A673 (cell line): Measurements from ENCODE around the gene TSGA10. TPM values are rescaled to one million over a fixed set of nuclear protein-coding genes. Genes with fewer than 3 reads are reported as not detected.

Source experiments
- BruUV-seq: library from RNA; stranded (reverse); fragments of 400-500 nt; replicated peaks from 2 replicates; lab custom pipeline; 2021; lab: Mats Ljungman, UMichigan
- CTCF ChIA-PET: fragments of 300-600 bp; sonication (Branson Sonifier 250); formaldehyde crosslinking; loops from one replicate; lab custom pipeline; 2022; ENCODE audit warnings: antibody characterized with exemption; lab: Charles Lee
- POLR2A ChIA-PET: fragments of 300-600 bp; sonication (Branson Sonifier 250); formaldehyde crosslinking; loops from one replicate; lab custom pipeline; 2022; ENCODE audit warnings: antibody characterized with exemption; ENCODE audit not compliant: low non-redundant PET; lab: Charles Lee
- DNase-seq: peaks from one replicate; pipeline ENCODE4 v3.0.0-alpha.2; 2015; ENCODE audit warnings: low spot score
- H3K27ac ChIP-seq: fragments of 200-600 bp; sonication (generic); 2 replicates; pipeline ENCODE4 v1.5.1; 2016; ENCODE audit warnings: mixed run types, low read depth, mild to moderate bottlenecking, mixed read lengths, antibody characterized with exemption, low read length; ENCODE audit not compliant: poor library complexity, severe bottlenecking
- H3K27me3 ChIP-seq: fragments of 200-600 bp; sonication (generic); replicated peaks from 2 replicates; pipeline ENCODE4 v1.6.1; 2017; ENCODE audit warnings: mixed run types, low read depth, mild to moderate bottlenecking, mixed read lengths, antibody characterized with exemption, low read length; ENCODE audit not compliant: insufficient read depth, poor library complexity
- H3K36me3 ChIP-seq: fragments of 200-600 bp; sonication (generic); 2 replicates; pipeline ENCODE4 v1.6.1; 2016; ENCODE audit warnings: mixed run types, mild to moderate bottlenecking, mixed read lengths, antibody characterized with exemption, low read length; ENCODE audit not compliant: insufficient read depth, poor library complexity, severe bottlenecking
- H3K4me1 ChIP-seq: fragments of 200-600 bp; sonication (generic); 2 replicates; pipeline ENCODE4 v1.6.1; 2017; ENCODE audit warnings: mixed run types, mild to moderate bottlenecking, mixed read lengths, antibody characterized with exemption, low read length; ENCODE audit not compliant: insufficient read depth, poor library complexity, severe bottlenecking
- H3K4me3 ChIP-seq: fragments of 200-600 bp; sonication (generic); 2 replicates; pipeline ENCODE4 v1.5.1; 2016; ENCODE audit warnings: low read depth, mixed run types, mild to moderate bottlenecking, mixed read lengths, low read length; ENCODE audit not compliant: poor library complexity, severe bottlenecking
- H3K9me3 ChIP-seq: fragments of 200-600 bp; sonication (generic); 2 replicates; pipeline ENCODE4 v1.6.1; 2016; ENCODE audit warnings: mixed run types, low read depth, mild to moderate bottlenecking, mixed read lengths, antibody characterized with exemption, low read length; ENCODE audit not compliant: poor library complexity, severe bottlenecking
- EZH2 ChIP-seq: fragments of 200-600 bp; sonication (generic); IDR thresholded peaks from 2 replicates; pipeline ENCODE4 v1.6.1; 2017; ENCODE audit warnings: borderline replicate concordance, low read depth, mild to moderate bottlenecking, mixed read lengths, antibody characterized with exemption, low read length; ENCODE audit not compliant: poor library complexity, severe bottlenecking
- intact Hi-C: fragments of 100-400 bp; cut with micrococcal nuclease; formaldehyde crosslinking; loops from one replicate; pipeline ENCODE4 v1.10.0; 2022; ENCODE audit not compliant: unreplicated experiment
- total RNA-seq: library from RNA; stranded (reverse); gene quantifications from 2 replicates; pipeline ENCODE4 v1.2.3, GENCODE V29; 2021
- TF ChIP-seq, protein P1 (sequence below): fragments of 300-800, 200-600 bp; sonication (generic); conservative IDR thresholded peaks from 2 replicates; pipeline ENCODE4 v1.5.1; 2017; ENCODE audit warnings: low read depth, mild to moderate bottlenecking, antibody characterized with exemption, low read length, moderate library complexity, mixed read lengths

Gene TSGA10
- total RNA-seq, 1 experiment from 2014 or later = 2.5 TPM

DNA sequence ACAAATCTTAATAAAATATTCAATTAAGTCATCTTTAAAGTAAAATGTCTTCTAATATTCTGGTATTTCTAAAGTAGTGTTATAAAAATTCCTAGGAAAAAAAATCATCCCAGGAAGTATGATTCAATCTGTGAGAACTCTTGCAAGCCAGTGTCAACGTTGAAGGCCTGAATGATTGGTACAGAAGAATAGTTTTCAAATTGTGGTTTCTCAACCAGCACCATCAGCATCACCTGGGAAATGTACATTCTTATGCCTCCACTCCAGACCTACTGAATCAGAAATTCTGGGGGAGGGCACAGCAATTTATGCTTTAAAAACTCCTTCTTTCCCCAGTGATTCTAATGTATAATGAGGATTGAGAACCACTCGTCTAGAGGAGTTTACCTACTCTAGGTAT lies 75.5 kb downstream of the TSGA10 start:
- no peaks in the 10 kb centered on the region for H3K9me3 ChIP-seq
- H3K4me1 ChIP-seq = no peaks in the 10 kb centered on the region
- no peak overlapping the region for H3K27ac ChIP-seq
- ChIA-PET CTCF (no interaction called here), POLR2A (no interaction called here)
- no peaks in the 10 kb centered on the region for H3K36me3 ChIP-seq
- intact Hi-C loops = no loop called here
- TF ChIP-seq, protein P1, sequence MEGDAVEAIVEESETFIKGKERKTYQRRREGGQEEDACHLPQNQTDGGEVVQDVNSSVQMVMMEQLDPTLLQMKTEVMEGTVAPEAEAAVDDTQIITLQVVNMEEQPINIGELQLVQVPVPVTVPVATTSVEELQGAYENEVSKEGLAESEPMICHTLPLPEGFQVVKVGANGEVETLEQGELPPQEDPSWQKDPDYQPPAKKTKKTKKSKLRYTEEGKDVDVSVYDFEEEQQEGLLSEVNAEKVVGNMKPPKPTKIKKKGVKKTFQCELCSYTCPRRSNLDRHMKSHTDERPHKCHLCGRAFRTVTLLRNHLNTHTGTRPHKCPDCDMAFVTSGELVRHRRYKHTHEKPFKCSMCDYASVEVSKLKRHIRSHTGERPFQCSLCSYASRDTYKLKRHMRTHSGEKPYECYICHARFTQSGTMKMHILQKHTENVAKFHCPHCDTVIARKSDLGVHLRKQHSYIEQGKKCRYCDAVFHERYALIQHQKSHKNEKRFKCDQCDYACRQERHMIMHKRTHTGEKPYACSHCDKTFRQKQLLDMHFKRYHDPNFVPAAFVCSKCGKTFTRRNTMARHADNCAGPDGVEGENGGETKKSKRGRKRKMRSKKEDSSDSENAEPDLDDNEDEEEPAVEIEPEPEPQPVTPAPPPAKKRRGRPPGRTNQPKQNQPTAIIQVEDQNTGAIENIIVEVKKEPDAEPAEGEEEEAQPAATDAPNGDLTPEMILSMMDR = no peak
- no peak for TF ChIP-seq EZH2
- H3K4me3 ChIP-seq = no peak overlapping the region
- peaks cover 32% of the 10 kb centered on the region for H3K27me3 ChIP-seq
- DNase-seq = no peak
- BruUV-seq = no TSS peak

DNA sequence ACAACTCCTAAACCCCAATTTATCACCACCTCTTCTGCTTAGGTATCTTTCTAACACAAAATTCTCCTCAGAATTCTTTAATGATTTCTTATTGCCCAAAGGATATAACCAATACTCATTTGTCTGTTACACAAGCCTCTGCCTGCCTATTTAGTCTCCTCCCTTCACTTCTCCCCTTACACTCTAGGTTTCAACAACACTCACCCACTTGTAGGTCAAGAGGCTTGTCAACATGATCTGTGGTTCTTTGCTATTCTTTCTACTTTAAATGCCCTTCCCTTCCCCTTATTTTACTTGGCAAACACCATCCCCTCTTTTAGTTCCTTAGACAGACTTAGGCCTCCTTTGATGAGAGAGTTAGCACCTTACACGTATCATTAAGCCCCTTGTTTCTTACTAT lies 82.2 kb downstream of the TSGA10 start:
- CTCF ChIA-PET = no interaction called here
- H3K4me1 ChIP-seq = no peaks in the 10 kb centered on the region
- no peak overlapping the region for H3K27ac ChIP-seq
- no peak for DNase-seq
- H3K4me3 ChIP-seq = no peak overlapping the region
- intact Hi-C loops = no loop called here
- H3K27me3 ChIP-seq = no peaks in the 10 kb centered on the region
- H3K36me3 ChIP-seq = no peaks in the 10 kb centered on the region
- TF ChIP-seq, protein P1 = no peak
- no peak for TF ChIP-seq EZH2
- POLR2A ChIA-PET = no interaction called here
- no TSS peak for BruUV-seq
- H3K9me3 ChIP-seq = no peaks in the 10 kb centered on the region

DNA sequence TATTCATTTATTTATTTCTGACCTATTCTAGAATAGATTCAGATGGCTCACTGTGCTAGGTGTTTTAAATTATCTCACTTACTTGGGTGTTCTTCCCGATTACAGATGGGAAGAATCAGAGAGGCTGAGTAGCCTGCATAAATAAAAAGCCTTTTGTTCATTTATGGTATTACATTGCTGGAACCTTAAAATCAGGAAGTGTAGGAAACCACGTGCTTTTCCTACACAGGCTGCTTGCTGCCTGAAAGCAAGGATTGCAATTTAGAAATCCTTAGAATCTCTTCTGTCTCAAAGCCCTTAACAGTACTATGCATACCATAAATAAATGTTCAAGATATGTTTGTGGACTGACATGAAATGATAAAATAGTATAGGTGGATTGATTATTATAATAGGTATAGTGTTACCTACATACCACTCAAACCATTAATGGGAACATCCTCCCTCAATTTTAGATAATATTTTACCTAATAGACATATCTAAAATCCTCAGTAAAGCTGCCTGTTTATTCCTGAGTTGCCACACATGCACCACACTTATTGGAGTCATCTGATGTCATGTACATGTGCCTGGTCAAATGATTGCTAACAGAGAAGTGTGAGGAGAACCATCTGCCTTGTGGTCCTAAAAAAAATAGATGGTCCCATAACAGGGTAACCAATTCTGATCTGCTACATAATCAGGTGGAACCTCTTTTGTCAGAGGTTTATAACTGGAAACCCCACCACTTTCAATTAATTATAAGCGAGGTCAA lies 86.7 kb downstream of the TSGA10 start:
- H3K4me1 ChIP-seq = peaks cover 3% of the 10 kb centered on the region
- CTCF ChIA-PET = no interaction called here
- intact Hi-C loops = loop anchor here (5.0 to 10.0 kb wide), 3 partner anchors 231 to 427 kb away; partner anchors contain the start of gene REV1
- POLR2A ChIA-PET = no interaction called here
- no peak overlapping the region for H3K27ac ChIP-seq
- TF ChIP-seq EZH2 = no peak
- TF ChIP-seq, protein P1 = no peak
- H3K4me3 ChIP-seq = no peak overlapping the region
- BruUV-seq = no TSS peak
- peaks cover 3% of the 10 kb centered on the region for H3K27me3 ChIP-seq
- no peaks in the 10 kb centered on the region for H3K36me3 ChIP-seq
- no peak for DNase-seq
- no peaks in the 10 kb centered on the region for H3K9me3 ChIP-seq
